NB4 (cell line): ENCODE measurements around the gene LDLRAD1.
"Not testable (repeated sequence)": the region's sequence is repeated elsewhere in the genome, so short reads cannot be mapped to it uniquely, and the experiment has no call there.

Experiments used
- DNase-seq: peaks from one replicate; pipeline ENCODE4 v3.0.0; 2010; ENCODE audit warnings: low read depth
- H3K4me3 ChIP-seq: one replicate; pipeline ENCODE4 v1.5.1; 2011; ENCODE audit warnings: mild to moderate bottlenecking, low read depth, low read length, moderate library complexity
- CTCF ChIP-seq: IDR thresholded peaks from one replicate; pipeline ENCODE4 v1.5.1; 2012; ENCODE audit warnings: low read depth, low read length
- MAX ChIP-seq: IDR thresholded peaks from 2 replicates; pipeline ENCODE4 v1.6.1; 2011; ENCODE audit warnings: low read depth, low read length
- MYC ChIP-seq: IDR thresholded peaks from 2 replicates; pipeline ENCODE4 v1.6.1; 2011; ENCODE audit warnings: low read depth, low read length
- POLR2A ChIP-seq: IDR thresholded peaks from 2 replicates; pipeline ENCODE4 v1.6.1; 2011; ENCODE audit warnings: mild to moderate bottlenecking; ENCODE audit not compliant: insufficient read length; ENCODE audit errors: extremely low read depth

The LDLRAD1 gene

GRCh38 chr1:54052431-54052933, 34.5 kb upstream of the LDLRAD1 start:
- peak overlapping the region; percentile 97 for H3K4me3 ChIP-seq
- peak; percentile 59 for DNase-seq
- TF ChIP-seq POLR2A: no peak
- no peak for TF ChIP-seq MAX
- no peak for TF ChIP-seq MYC
- TF ChIP-seq CTCF: no peak

GRCh38 chr1:54051933-54052430, 34.0 kb upstream of the LDLRAD1 start:
- peak; percentile 27 for DNase-seq
- H3K4me3 ChIP-seq: peak overlapping the region; percentile 97
- TF ChIP-seq MAX: no peak
- no peak for TF ChIP-seq CTCF
- no peak for TF ChIP-seq MYC
- no peak for TF ChIP-seq POLR2A

- H3K4me3 ChIP-seq, DNase-seq: not testable (repeated sequence)
These were observed 32.4 kb upstream of the LDLRAD1 start for GRCh38 chr1:54050435-54050834.

GRCh38 chr1:54047384-54048305, 29.7 kb upstream of the LDLRAD1 start:
- no peak overlapping the region for H3K4me3 ChIP-seq
- TF ChIP-seq POLR2A (no peak), MYC (no peak), CTCF (no peak), MAX (no peak)
- DNase-seq: no peak

- H3K4me3 ChIP-seq: no peak overlapping the region
- no peak for DNase-seq
- no peak for TF ChIP-seq MYC
- TF ChIP-seq CTCF: no peak
- no peak for TF ChIP-seq POLR2A
- no peak for TF ChIP-seq MAX
These were observed 28.8 kb upstream of the LDLRAD1 start for GRCh38 chr1:54046671-54047383.

GRCh38 chr1:54045496-54045895, 27.5 kb upstream of the LDLRAD1 start:
- no peak for TF ChIP-seq POLR2A

More at GRCh38 chr1:54045496-54045895, 27.5 kb upstream of the LDLRAD1 start:
- no peak overlapping the region for H3K4me3 ChIP-seq
- no peak for DNase-seq
